Measurements from ENCODE around the gene FMNL2.
A peak's percentile ranks its signal among the peaks of the same experiment; 100 is the strongest.

The FMNL2 gene

DNA sequence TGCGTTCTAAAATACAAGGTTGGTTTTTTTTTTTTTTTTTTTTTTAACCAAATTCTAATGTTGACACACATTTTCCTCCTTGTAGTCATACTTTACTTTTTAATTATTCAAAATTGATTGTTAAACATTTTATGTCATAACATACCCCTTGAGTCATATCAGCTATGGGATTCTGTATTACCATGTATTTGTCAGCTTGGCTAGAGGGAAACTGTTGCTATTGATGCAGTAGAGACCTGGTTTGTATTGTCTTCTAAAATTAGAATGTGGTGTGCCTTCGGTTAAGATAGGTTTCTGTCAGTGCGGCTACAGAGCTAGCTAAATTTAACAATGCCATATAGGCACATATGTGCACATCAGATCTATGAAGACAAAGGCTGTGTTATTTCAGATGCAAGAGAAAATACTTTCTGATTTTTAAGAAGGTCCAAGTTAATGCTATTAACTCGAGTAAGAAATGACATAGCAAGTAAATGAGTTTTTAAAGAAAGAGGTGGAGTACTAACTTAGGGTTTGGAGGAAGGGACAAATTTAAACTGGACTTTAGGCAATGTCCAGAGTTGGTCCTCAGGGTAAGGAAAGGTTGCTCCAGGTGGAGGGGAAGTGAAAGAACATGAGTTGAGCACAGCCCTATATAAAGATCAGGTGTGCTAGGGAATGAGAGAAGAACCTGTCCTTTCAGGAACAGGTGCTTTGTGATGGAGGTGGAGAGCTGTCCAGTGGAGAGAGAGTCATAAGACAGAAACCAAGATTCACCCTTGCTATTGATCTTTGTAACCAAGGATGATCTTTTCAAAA lies 230.0 kb downstream of the FMNL2 start:
- no peak for DNase-seq

DNA sequence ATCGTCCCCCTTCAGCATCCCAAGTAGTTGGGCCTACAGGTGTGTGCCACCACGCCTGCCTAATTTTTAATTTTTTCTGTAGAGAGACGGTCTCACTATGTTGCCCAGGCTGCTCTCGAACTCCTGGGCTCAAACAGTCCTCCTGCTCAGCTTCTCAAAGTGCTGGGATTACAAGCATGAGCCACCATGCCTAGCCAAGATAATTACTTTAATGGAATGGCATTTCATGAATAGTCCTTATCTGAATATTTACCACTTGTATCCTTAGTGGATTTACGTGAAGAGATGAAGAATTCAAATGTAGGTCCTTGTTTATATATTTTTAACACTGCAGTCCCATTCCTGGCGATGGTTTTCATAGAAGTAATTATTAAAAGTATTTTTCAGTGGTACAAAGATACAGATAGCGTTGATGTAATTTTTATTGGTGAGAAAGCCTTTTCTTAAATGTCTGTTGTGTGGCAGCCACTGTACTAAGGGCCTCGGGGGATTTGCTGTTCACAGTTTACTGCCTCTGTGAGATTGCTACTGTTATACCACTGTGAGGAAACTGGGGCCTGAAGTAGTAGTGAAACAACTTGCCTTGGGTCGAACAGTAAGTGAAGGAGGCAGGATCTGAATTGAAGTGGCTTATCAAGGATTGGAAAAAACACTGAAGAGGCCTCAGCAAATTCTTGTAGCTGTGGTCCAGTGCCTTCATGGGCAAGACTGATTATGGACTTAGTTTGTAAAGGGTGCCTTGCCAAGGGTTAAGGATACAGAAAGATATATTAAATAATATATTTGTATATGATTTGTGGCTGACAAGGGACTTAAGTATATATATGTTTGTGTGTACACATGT lies 231.1 kb downstream of the FMNL2 start:
- no peak for DNase-seq

DNA sequence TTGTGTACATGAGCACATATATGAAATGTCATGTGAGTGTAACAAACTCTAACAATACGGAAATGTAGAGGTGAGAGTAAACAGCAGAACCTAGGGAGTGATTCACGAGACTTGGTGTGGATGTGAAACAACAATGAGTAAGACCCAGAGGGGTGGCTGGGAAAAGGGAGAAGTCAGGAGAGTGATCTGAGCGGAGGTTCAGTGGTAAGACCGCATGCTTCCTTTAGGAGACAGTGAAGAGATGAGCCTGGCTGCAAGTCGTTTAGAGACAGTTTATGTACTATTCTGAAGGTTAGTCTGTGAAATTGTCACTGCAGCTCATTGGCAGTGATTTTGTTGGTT lies 231.7 kb downstream of the FMNL2 start:
- DNase-seq, result peak; percentile 2 to 22

DNA sequence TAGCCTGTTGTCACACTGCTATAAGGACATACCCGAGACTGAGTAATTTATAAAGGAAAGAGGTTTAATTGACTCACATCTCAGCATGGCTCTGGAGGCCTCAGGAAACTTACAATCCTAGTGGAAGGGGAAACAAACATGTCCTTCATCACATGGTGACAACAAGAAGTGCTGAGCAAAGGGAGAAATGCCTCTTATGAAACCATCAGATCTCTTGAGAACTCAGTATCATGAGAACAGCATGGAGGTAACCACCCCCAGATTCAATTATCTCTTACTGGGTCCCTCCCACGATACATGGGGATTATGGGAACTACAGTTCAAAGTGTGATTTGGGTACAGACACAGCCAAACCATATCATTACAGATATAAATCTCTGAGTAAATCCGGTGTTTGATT lies 233.6 kb downstream of the FMNL2 start:
- no peak for DNase-seq

GRCh38 chr2:152569186-152569585 lies 234.2 kb downstream of the FMNL2 start:
- DNase-seq, result no peak

GRCh38 chr2:152571048-152571766 lies 236.2 kb downstream of the FMNL2 start:
- no peak for DNase-seq

DNA sequence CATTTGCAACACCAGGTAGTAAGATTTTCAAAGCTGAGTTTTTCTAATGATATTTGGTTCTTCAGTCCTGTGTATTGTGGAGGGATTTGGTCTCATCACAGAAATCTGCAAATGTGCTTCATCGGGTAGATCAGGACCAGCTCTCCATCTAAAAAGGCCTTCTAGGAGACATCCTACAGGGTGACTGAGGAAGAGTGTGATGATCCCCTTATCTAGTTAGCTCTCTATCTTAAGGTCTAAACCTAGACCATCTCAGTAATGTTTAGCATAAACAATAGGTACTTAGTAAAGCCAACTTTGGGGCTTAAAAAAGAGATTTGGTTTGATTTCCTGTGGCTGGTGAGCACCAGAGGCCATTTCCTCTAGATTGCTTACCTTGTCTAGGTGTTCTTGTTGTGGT lies 237.1 kb downstream of the FMNL2 start:
- no peak for DNase-seq

GRCh38 chr2:152573168-152573567 lies 238.2 kb downstream of the FMNL2 start:
- DNase-seq, result peak in 1 of 2 donors; percentile 47

DNA sequence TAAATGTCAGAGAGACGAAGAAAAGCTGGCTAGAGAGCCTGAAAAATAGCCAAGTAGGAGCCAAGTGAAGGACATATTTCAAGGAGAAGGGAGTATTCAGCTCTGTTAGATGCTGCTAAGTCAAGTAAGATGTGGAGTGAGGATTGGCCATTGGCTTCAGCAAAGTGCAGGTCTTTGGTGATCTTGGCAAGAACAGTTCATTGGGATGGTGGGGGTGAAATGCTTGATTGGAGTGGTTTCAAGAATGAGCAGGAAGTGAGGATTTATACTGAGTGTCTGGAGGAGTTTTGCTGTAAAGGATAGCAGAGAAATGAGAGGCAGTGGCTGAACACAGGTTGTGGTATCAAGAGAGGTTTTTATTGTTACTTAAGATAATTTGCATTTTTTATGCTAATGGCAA lies 242.6 kb downstream of the FMNL2 start:
- DNase-seq, result no peak

- DNase-seq, result no peak
Measured at GRCh38 chr2:152578573-152578972, 243.6 kb downstream of the FMNL2 start.

GRCh38 chr2:152580714-152581113 lies 245.7 kb downstream of the FMNL2 start:
- DNase-seq, result no peak

DNA sequence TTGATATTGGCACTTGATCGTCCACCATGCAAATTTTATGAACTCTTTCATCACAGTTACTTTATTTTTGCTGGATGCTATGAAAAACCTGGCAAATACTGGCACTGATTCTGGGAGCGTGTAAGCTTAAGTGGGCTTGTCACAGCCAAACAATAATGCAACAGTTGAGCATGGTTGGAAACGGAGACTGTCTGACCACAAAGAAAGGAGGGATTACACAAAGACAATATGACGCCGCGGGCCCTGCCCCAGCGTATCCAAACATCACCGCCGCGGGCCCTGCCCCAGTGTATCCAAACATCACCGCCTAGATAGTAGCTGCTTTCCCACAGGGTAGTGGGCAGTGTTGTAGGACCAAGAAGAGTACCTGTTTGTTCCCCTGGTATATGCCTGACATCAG lies 246.4 kb downstream of the FMNL2 start:
- DNase-seq, result no peak

DNA sequence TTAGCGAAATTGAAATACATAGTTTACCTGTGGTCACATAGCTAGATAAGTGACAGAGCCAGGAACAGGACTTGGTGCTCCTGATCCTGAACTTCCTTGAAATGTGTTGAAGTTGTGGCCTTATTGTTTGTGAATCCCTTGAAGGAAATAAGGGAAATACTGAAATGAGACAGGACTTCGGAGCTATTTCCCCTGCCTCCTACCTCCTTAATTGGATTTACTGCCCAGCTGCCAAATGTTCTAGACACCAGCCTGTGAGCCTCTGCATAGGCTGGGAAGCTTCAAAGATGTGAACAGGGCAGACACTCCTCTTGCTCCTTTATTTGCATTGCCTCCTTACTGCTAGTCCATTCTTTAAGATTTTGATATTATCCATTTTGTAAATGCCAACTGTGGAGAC lies 247.1 kb downstream of the FMNL2 start:
- DNase-seq, result no peak

DNA sequence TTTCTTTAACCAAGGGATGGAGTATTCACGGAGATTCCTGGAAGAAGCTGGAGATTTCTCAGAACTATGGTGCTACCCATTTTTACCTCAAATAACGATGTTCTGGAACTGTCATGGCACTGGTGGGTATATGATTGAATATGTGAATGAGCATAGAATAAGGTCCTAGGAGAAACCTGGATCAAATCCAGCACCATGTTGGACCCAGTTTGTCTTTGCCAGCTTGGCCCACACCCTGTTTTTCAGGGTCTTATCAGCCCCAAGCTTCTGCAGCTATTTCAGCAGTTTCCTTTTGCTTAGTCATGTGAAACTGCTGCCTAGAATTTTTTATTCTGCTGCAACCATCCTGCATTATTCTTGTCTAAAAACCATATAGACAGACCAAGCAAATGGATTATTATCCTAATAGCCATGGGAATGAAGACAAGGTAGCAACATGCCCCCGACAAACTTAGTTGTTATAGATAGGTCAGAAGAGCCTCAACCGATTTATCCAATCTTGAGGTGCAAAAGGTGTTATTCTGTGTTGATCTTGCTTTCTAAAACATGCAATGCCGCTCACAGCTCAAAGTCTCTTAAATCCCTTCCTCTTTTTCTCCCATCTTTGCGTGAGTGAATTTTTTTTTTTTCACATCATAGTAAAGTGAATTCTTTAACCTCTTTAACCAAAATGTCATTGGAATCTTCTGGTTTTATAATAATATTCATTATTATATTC lies 248.7 kb downstream of the FMNL2 start:
- DNase-seq, result no peak

GRCh38 chr2:152584301-152584700 lies 249.3 kb downstream of the FMNL2 start:
- no peak for DNase-seq

DNA sequence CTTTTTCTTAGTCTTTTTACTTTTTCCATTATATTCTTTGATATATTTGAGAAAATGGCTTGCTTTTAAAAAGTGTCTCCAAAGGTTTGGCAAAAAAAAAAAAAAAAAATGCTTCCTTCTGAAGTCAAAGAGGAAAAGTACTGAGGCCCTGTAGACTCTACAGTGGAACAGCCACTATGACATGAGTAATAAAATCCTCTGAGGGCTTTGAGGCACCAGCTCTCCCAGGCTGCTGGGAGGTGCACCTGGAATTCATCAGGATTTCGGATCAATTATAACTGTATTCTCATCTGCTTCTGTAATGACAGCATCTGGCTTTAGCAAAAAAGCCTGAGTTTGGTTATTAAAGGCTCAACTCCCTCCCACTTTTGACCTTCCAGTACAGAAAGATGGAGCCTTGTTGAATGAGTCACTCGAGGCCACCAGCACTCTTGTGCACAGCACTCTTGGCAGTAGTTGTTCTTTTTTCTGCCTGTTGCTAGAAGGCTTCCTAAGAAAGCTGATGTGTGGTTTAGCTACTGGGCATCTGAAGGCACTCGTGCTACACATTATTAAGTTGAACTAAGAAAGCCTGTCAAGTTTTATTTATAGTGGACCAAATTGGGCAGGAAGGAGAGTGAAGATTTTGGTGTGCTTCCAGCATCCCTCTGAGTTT lies 251.0 kb downstream of the FMNL2 start:
- no peak for DNase-seq

GRCh38 chr2:152587187-152587947 lies 252.4 kb downstream of the FMNL2 start:
- no peak for DNase-seq

- DNase-seq, result no peak
Measured at GRCh38 chr2:152588998-152589397, 254.0 kb downstream of the FMNL2 start.

DNA sequence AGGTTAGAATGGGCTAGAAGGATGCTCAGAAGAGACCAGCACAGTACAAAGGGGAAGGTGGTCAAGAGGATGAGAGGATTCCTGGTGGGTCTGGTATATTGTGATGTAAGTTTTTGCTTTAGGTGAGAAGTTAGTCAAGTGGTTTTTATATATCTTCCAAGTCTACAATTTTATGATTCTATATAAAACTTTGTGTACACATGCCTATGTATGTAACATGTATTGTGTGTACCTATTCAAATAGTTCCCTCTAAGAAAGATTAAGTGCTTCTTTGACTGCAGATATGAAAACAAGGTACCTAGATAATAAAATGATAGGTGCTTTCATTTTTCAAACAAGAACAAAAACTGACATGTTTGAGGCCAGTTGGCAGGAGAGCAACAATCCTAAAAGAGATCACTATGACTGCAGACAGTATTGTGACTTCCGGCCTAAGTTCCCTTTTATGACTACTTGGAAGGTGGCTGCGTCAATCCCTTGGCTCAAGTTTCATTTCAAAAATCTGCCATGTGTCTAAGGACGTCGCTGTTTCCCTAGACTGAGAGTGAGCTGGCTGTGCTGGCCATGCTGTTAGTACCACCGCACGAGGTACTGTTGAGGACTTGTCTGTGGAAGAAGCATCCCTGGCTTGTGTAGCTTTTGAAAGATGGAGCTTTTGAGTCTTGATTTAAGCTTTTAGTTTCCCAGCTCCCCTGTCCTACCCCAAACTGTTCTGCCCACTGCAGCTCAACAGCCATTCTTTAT lies 259.2 kb downstream of the FMNL2 start:
- DNase-seq, result peak; percentile 14 to 61

DNA sequence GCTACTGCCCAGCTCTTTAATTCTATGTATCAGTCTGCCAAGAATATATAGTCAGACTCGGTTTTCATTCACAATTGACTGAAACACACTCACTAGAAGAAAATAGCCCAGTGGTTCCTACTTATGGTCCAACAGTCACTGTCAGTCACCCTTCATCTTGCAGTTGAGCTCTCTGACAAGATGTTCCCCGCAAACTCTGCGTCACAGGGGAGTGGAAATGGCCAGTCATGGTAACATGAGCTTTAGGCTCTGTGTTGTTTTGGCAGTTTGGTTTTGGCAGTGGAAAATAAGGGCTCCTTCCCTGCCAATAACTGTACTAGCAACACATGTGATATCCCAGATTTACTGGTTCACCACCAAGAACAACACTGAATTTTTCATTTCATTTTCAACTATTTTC lies 259.8 kb downstream of the FMNL2 start:
- DNase-seq, result no peak
